Glutamatergic neuron (in vitro differentiated cells): ENCODE data around the gene IRAK1. TPM values are rescaled to one million over a fixed set of nuclear protein-coding genes. Genes with fewer than 3 reads are reported as not detected.

Experiments used
- DNase-seq: peaks from one replicate; pipeline ENCODE4 v3.0.0; 2022
- H3K27ac Mint-ChIP-seq: one replicate; pipeline ENCODE4 v1.8.0; 2020; ENCODE audit warnings: mild to moderate bottlenecking, mixed read lengths, inconsistent platforms; ENCODE audit not compliant: unreplicated experiment
- H3K27me3 Mint-ChIP-seq: one replicate; pipeline ENCODE4 v1.8.0; 2020; ENCODE audit warnings: mild to moderate bottlenecking, moderate library complexity, mixed read lengths, inconsistent platforms; ENCODE audit not compliant: unreplicated experiment
- H3K36me3 Mint-ChIP-seq: one replicate; pipeline ENCODE4 v1.8.0; 2020; ENCODE audit warnings: mild to moderate bottlenecking, mixed read lengths, inconsistent platforms; ENCODE audit not compliant: unreplicated experiment
- H3K4me1 Mint-ChIP-seq: one replicate; pipeline ENCODE4 v1.8.0; 2020; ENCODE audit warnings: mild to moderate bottlenecking, low read depth, mixed read lengths, inconsistent platforms; ENCODE audit not compliant: unreplicated experiment
- H3K4me3 Mint-ChIP-seq: one replicate; pipeline ENCODE4 v1.8.0; 2020; ENCODE audit warnings: mild to moderate bottlenecking, mixed read lengths, inconsistent platforms; ENCODE audit not compliant: unreplicated experiment
- H3K9me3 Mint-ChIP-seq: one replicate; pipeline ENCODE4 v1.8.0; 2020; ENCODE audit warnings: mild to moderate bottlenecking, moderate library complexity, mixed read lengths, inconsistent platforms; ENCODE audit not compliant: unreplicated experiment
- CTCF ChIP-seq: fragments of 200-600 bp; sonication (generic); IDR thresholded peaks from one replicate; pipeline ENCODE4 v1.5.0; 2021; ENCODE audit not compliant: partially characterized antibody, unreplicated experiment
- long read RNA-seq: library from polyadenylated mRNA; unstranded; transcript quantifications from one replicate; pipeline ENCODE4 v2.0.0, GENCODE V29; 2020; ENCODE audit not compliant: unreplicated experiment
- total RNA-seq: library from RNA; stranded (reverse); fragmentation: NEBNext Ultra II Directional; extraction: Animal tissue kit (Norgen Biotek cat#: 25700); gene quantifications from one replicate; pipeline ENCODE4 v1.2.1, GENCODE V29; 2021; ENCODE audit not compliant: unreplicated experiment

IRAK1 gene
- total RNA-seq = 60.3 TPM
- long read RNA-seq, partial matches to known transcripts = 2 of 4 reads
- long read RNA-seq, other reads (novel, unspliced or antisense) = 2 of 4 reads

- no peak for TF ChIP-seq CTCF
- Mint-ChIP-seq H3K36me3 (no peaks in the 10 kb centered on the region), H3K9me3 (peaks cover 2% of the 10 kb centered on the region), H3K27ac (peak within 1 kb of the TSS; percentile 84), H3K4me1 (peaks cover 10% of the 10 kb centered on the region), H3K4me3 (peak within 1 kb of the TSS; percentile 65), H3K27me3 (peaks cover 5% of the 10 kb centered on the region)
- peak; percentile 41 for DNase-seq
Measured at GRCh38 chrX:154019633-154020528, at the start of gene IRAK1. Gene IRAK1, minus strand, starts transcription at chrX:154019902. Its CDS starts 90 bp downstream, at chrX:154019812.

- no peak overlapping the region for H3K4me3 Mint-ChIP-seq
- no peaks in the 10 kb centered on the region for H3K27me3 Mint-ChIP-seq
- no peak for DNase-seq
- H3K27ac Mint-ChIP-seq = no peak overlapping the region
- no peak for TF ChIP-seq CTCF
- H3K4me1 Mint-ChIP-seq = peaks cover 7% of the 10 kb centered on the region
- peaks cover 1% of the 10 kb centered on the region for H3K9me3 Mint-ChIP-seq
- no peaks in the 10 kb centered on the region for H3K36me3 Mint-ChIP-seq
Measured at GRCh38 chrX:154068560-154068959, 48.9 kb upstream of the IRAK1 start.

- peak overlapping the region; percentile 33 for H3K27ac Mint-ChIP-seq
- no peak for TF ChIP-seq CTCF
- H3K4me1 Mint-ChIP-seq = peaks cover 32% of the 10 kb centered on the region
- DNase-seq = no peak
- no peaks in the 10 kb centered on the region for H3K36me3 Mint-ChIP-seq
- peaks cover 3% of the 10 kb centered on the region for H3K9me3 Mint-ChIP-seq
- H3K27me3 Mint-ChIP-seq = peaks cover 10% of the 10 kb centered on the region
- no peak overlapping the region for H3K4me3 Mint-ChIP-seq
Measured at GRCh38 chrX:154064637-154065435, 45.1 kb upstream of the IRAK1 start.

- peaks cover 3% of the 10 kb centered on the region for H3K9me3 Mint-ChIP-seq
- no peaks in the 10 kb centered on the region for H3K36me3 Mint-ChIP-seq
- H3K4me3 Mint-ChIP-seq = no peak overlapping the region
- H3K27ac Mint-ChIP-seq = no peak overlapping the region
- peaks cover 10% of the 10 kb centered on the region for H3K27me3 Mint-ChIP-seq
- H3K4me1 Mint-ChIP-seq = peaks cover 45% of the 10 kb centered on the region
- TF ChIP-seq CTCF = no peak
- no peak for DNase-seq
Measured at GRCh38 chrX:154063234-154063633, 43.5 kb upstream of the IRAK1 start.
